Neural progenitor cell (in vitro differentiated cells): ENCODE measurements around the gene ZSWIM5.
"Not testable (repeated sequence)": the region's sequence is repeated elsewhere in the genome, so short reads cannot be mapped to it uniquely, and the experiment has no call there.

ENCODE experiments used
- CTCF ChIP-seq: fragments of 200-600 bp; sonication (generic); IDR thresholded peaks from 2 replicates; pipeline ENCODE4 v1.5.1; 2017; ENCODE audit warnings: antibody characterized with exemption, mild to moderate bottlenecking
- EZH2phosphoT487 ChIP-seq: fragments of 200-600 bp; sonication (generic); IDR thresholded peaks from 2 replicates; pipeline ENCODE4 v1.6.1; 2017; ENCODE audit warnings: antibody characterized with exemption

DNA sequence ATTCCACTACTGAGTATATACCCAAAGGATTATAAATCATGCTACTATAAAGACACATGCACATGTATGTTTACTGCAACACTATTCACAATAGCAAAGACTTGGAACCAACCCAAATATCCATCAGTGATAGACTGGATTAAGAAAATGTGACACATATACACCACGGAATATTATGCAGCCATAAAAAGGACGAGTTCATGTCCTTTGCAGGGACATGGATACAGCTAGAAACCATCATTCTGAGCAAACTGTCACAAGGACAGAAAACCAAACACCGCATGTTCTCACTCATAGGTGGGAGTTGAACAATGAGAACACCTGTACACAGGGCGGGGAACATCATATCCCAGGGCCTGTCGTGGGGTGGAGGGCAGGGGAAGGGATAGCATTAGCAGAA lies 104.9 kb downstream of the ZSWIM5 start:
- TF ChIP-seq CTCF, EZH2phosphoT487: not testable (repeated sequence)
